CD4-positive, alpha-beta T cell treated with Interferon gamma for 1 hour (primary cell): ENCODE results near the gene ARHGAP21.
"Not testable (repeated sequence)": the region's sequence is repeated elsewhere in the genome, so short reads cannot be mapped to it uniquely, and the experiment has no call there.

Experiments used
- DNase-seq: peaks from one replicate; pipeline ENCODE4 v3.0.0-alpha.2; 2020

Gene ARHGAP21

DNA sequence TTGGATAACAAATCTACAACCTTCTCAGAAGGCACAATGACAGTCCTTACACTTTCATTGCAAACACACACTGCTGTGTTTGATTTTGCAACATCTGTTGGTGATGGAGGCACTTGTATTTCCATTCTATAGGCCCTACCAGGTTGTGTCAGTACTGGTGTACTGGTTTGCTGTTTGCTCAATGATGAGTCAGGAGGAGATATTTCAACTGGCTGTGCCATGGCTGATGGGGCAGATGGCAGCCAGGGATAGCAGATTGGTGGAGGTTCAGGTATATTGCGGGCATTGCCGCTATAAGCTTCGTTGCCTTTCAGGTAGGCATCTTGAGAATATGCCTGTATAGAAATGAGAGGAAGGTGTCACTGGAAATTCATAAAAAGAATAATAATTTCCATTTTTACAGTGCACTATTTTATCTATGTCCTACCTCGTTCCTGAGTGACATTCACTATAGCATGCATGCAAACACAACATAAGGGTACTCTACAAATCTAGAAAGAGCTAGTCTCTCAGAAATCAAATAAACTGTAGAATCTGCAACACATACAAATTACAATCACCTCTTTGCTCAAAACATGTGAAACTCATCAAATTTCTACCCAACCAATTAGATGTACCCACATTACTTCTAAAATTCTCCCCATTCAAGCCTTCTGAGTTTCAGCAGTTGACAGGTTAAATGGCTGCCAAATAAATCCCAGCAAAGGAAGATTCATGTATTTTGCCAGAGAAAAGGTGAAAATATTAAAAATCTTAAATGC, 102.5 kb downstream of the ARHGAP21 start:
- DNase-seq = not testable (repeated sequence)

DNA sequence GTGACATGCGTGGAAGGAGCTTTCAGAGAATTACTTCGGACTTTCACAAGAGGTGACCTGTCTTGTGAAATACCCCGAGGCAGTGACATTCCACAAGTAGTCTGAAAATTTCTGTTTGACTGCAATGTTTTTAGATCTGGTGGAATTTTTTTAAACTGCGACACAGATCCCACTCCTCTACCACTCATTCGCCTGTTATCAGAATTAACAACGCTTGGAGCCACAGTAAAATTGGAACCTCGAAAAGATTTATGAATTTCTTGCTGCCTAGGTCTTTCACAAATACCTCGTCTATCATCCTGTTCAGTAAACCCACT, 103.7 kb downstream of the ARHGAP21 start:
- not testable (repeated sequence) for DNase-seq

- DNase-seq = not testable (repeated sequence)
These were observed 104.2 kb downstream of the ARHGAP21 start for GRCh38 chr10:24619291-24619993.

- no peak for DNase-seq
These were observed 105.3 kb downstream of the ARHGAP21 start for GRCh38 chr10:24618401-24618800.

GRCh38 chr10:24617771-24618396, 105.8 kb downstream of the ARHGAP21 start:
- DNase-seq = peak; percentile 24

DNA sequence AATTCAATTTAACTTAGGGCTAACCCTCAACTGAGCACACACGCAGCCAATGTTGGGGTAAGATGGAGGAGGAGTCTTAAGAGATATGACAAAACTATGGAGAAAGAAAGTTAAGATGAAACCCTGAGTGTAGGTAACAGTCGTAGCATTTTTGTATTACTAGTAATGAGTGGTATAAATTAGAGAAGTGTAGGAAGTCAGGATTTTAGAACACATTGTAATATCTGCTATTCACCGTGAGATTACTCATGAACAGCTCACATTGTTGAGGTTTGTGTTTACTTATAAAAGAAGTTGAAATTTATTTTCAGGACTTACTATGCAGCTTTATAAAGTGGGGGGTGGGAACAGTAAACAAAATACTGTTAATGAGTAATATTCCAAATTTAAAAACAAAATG, 107.2 kb downstream of the ARHGAP21 start:
- no peak for DNase-seq

GRCh38 chr10:24606021-24606420, 117.7 kb downstream of the ARHGAP21 start:
- no peak for DNase-seq

DNA sequence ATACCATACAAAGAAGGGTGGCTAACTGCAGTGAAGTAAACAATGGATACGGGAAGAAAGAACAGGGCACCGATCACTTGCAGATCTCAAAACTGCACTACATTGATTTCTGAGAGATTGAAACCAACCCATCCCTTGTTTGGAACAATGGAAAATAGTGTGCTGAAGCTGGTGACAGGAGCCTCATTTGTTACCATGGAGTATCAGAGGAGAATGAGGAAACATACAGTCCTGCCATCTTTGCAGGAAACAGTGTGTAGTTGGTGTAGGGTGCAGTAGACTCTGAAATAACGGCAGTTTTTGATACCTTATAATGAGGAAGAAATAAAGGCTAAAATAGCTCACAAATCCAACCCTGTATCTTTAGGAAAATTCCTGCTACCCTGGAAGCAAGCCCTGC, 118.5 kb downstream of the ARHGAP21 start:
- DNase-seq = no peak

DNA sequence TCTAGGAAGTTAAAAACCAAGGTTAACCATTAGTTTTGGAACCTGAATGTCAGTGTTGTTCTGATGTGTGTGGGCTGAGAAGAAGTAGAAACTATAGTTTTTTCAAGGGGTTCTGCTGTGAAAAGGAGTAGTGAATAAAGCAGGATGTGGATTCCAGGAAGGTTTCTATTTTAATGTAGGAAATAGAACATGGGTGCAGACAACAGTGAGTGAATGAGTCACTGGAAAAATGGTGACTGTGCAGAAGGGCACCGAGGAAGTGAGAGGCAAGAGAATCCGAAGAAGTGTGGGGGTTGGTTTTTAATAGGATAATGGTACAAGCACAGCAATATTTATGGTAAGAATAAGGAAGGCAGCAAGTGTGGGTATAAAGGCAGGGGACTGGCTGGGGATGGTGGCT, 120.4 kb downstream of the ARHGAP21 start:
- no peak for DNase-seq

DNA sequence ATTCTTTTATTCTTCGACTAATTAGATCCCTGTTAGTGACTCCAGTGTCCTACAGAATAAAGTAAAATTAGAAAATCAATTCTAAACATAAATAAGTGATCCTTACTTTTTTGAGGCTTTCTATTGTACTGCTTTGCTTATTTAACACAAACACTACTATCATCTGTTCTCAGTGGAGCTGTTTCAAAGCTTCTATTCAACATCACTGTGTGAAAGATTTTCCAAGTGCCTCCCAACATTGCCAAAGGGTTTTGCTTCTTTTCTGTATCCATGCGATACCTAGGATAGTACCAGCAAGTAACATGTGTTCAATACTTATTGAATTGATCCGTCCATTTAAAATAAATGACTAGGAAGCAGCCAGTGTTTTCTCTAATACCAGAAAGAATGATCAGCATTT, 125.7 kb downstream of the ARHGAP21 start:
- DNase-seq = no peak

DNA sequence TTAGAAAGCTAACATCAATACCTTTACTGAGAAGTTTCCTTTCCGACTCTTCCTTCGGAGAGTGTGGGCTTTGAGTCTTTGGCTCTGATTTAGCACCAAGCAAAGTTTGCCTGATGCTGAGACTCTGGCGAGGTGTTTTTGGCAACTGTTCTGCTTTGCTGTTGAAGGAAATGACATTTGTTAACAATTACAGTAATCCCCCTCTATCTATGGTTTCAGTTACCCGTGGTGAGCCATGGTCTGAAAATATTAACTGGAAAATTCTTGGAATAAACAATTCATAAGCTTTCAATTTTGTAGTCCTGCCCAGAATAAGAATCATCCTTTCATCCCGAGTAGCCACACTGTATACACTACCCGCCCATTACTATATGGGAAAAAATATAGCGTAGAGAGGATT, 126.3 kb downstream of the ARHGAP21 start:
- no peak for DNase-seq

GRCh38 chr10:24596217-24596930, 127.3 kb downstream of the ARHGAP21 start:
- DNase-seq = no peak

DNA sequence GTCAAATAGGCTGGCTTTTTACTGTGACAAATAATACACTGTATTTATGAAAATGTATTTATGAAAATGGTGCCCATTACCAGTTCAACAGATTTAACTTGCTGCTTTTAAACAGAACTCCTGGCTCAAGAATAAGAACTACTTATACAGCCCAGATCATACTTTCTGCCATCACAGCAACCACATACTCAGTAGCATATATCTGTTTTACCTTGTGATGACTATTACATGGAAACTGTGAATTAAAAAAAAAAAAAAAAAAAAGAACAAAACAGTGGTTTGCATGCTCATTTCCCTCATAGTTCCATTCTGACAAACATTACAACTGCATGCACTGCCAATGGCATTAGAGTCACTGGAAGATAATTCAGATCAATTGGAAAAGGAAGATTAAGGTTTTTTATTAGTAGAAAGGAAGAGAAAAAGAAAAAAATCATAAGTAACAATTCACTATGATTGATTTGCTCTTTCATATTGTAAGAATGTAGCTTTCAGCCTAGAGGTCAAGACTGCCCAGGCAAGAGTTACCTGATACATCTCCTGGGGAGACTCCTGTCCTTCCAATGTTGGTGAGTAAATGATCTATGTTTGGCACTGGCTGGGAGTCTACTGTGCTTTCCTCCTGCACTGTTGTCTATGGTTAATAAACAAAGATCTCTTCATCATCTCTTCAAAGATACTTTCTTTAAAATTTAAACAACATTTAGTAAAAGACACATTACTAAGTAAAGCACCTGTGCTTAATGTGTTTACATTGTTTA, 132.8 kb downstream of the ARHGAP21 start:
- no peak for DNase-seq

GRCh38 chr10:24589265-24589664, 134.4 kb downstream of the ARHGAP21 start:
- no peak for DNase-seq

- no peak for DNase-seq
These were observed 143.8 kb downstream of the ARHGAP21 start for GRCh38 chr10:24579906-24580305.

GRCh38 chr10:24579448-24579847, 144.2 kb downstream of the ARHGAP21 start:
- no peak for DNase-seq

DNA sequence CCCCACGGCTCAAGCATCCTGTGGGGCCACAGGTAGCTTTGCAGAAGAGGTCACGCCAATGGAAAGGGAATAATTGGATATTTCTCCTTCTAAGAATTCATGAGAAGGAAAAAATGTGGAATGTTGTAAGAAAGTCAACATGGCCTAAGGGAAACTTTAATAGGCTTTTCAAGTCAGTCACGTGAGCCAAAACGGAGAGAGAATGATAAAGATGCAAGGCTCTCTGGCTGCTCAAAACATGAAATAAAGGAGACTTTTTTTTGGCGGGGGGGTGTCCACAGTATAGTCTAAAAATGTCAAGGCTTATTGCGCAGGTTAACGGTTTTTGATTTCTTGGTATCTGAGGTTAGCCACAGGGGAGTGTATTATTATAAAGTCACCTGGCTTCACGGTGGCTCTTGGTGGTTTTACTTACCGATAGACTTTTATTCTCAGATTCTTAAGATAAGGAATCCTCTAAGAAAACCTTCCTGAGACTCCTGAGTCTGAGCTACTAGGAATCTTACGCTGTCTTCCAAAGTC, 148.1 kb downstream of the ARHGAP21 start:
- no peak for DNase-seq

DNA sequence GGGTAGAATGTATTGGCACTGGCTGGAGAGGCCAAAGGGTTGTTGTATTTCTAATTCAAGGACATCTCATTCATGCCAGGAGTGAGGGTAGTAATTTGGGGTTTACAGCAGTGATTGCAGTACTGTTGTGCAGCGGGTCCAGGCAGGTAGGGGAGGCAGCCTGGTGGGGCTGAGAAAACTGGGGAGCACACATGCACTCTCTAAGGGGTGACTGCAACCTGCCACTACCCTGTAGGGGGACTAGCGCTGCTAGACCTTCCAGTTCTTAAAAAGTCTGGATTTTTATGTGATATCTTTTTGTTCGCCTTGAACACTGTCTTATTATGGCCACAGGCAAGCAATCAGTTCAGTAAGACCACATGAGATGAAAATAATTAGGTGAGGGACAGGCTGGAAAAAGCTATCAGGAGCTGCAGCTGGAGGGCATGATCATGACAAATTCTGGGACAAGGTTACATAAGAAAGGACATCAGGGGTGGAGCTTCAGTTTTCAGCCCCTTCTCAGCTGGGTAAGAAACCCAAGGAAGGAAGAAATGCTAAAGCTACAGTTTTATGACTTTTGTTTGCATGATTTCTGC, 149.0 kb downstream of the ARHGAP21 start:
- no peak for DNase-seq

GRCh38 chr10:24574161-24574560, 149.5 kb downstream of the ARHGAP21 start:
- no peak for DNase-seq

- DNase-seq = no peak
These were observed 151.7 kb downstream of the ARHGAP21 start for GRCh38 chr10:24571870-24572450.

DNA sequence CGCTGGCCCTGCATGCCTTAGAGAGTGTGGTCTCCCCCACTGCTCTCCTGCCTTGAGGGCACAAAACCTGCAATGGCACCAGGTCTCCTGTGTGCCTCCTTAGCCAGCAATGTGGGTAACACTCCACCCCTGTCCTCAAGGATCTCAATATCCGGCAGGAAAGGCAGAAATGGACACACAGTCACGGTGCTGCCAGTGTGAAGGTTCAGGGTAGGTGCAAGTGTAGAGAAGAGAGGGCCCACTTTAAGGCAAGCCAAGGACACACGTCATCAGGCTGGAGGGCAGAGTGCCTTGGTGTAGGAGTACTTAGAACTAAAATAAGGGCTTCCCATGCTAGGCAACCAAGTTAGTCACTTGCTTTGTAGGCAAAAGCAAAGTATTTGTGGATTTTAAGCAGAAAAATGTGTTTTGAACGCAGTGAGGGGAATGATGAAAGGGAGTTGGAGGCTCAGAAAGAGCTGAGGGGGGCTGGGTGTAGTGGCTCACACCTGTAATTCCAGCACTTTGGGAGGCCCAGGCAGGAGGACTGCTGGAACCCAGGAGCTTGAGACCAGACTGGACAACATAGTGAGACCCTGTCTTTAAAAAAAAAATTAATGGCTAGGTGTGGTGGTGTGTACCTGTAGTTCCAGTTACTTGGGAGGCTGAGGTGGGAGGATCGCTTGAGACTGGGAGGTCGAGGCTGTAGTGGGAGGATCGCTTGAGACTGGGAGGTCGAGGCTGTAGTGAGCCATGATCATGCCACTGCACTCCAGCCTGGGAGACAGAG, 152.8 kb downstream of the ARHGAP21 start:
- DNase-seq = no peak
